OCI-LY1 (cell line): ENCODE data around the gene RBM47.

ENCODE experiments used
- H2AFZ ChIP-seq: fragments of 200-600 bp; sonication (generic), shearing (Covaris generic); 2 replicates; pipeline ENCODE4 v1.6.0; 2014; ENCODE audit warnings: antibody characterized with exemption, mild to moderate bottlenecking, low read length
- H3F3A ChIP-seq: fragments of 200-600 bp; sonication (generic), shearing (Covaris generic); 2 replicates; pipeline ENCODE4 v1.6.0; 2014; ENCODE audit warnings: mild to moderate bottlenecking, antibody characterized with exemption, low read length, moderate library complexity; ENCODE audit not compliant: insufficient read depth
- H3K27ac ChIP-seq: fragments of 200-600 bp; sonication (generic); 2 replicates; pipeline ENCODE4 v1.5.1; 2014; ENCODE audit warnings: low read length, mixed run types, mild to moderate bottlenecking, low read depth; ENCODE audit not compliant: poor library complexity, severe bottlenecking
- H3K27me3 ChIP-seq: fragments of 200-600 bp; sonication (generic); 2 replicates; pipeline ENCODE4 v1.6.0; 2014; ENCODE audit warnings: antibody characterized with exemption, mild to moderate bottlenecking, low read length, moderate library complexity; ENCODE audit not compliant: insufficient read depth
- H3K36me3 ChIP-seq: fragments of 200-600 bp; sonication (generic); 2 replicates; pipeline ENCODE4 v1.6.1; 2014; ENCODE audit warnings: mild to moderate bottlenecking, antibody characterized with exemption, low read length, moderate library complexity, mixed read lengths; ENCODE audit not compliant: insufficient read depth
- H3K4me1 ChIP-seq: fragments of 200-600 bp; sonication (generic); 2 replicates; pipeline ENCODE4 v1.5.1; 2014; ENCODE audit warnings: mild to moderate bottlenecking, low read length, moderate library complexity; ENCODE audit not compliant: insufficient read depth, severe bottlenecking
- H3K4me2 ChIP-seq: fragments of 200-600 bp; sonication (generic), shearing (Covaris generic); 2 replicates; pipeline ENCODE4 v1.6.1; 2014; ENCODE audit warnings: low read length
- H3K4me3 ChIP-seq: fragments of 200-600 bp; sonication (generic); 2 replicates; pipeline ENCODE4 v1.5.1; 2014; ENCODE audit warnings: low read length, low read depth, mild to moderate bottlenecking, mixed read lengths; ENCODE audit not compliant: poor library complexity, severe bottlenecking
- H3K79me2 ChIP-seq: fragments of 200-600 bp; shearing (Covaris generic); 2 replicates; pipeline ENCODE4 v1.6.1; 2016; ENCODE audit warnings: mixed run types, low read length, mixed read lengths; ENCODE audit not compliant: insufficient read depth
- H3K9ac ChIP-seq: fragments of 200-600 bp; sonication (generic), shearing (Covaris generic); 2 replicates; pipeline ENCODE4 v1.6.1; 2014; ENCODE audit warnings: mild to moderate bottlenecking, low read length, mixed read lengths
- H3K9me2 ChIP-seq: fragments of 200-600 bp; sonication (generic), shearing (Covaris generic); 2 replicates; pipeline ENCODE4 v1.6.1; 2014; ENCODE audit warnings: low read depth, mild to moderate bottlenecking, low read length, mixed read lengths
- H3K9me3 ChIP-seq: fragments of 200-600 bp; shearing (Covaris generic); 2 replicates; pipeline ENCODE4 v1.6.1; 2014; ENCODE audit warnings: low read length, mixed read lengths
- H4K20me1 ChIP-seq: fragments of 200-600 bp; sonication (generic), shearing (Covaris generic); 2 replicates; pipeline ENCODE4 v1.6.0; 2016; ENCODE audit warnings: mild to moderate bottlenecking, low read length; ENCODE audit not compliant: insufficient read depth
- EZH2 ChIP-seq: fragments of 200-600 bp; sonication (generic), shearing (Covaris generic); IDR thresholded peaks from 2 replicates; pipeline ENCODE4 v1.8.0; 2017; ENCODE audit warnings: borderline replicate concordance, mixed run types, mild to moderate bottlenecking, antibody characterized with exemption, low read length, moderate library complexity, mixed read lengths
- TF ChIP-seq, protein P1 (sequence below): fragments of 200-600 bp; sonication (generic), shearing (Covaris generic); IDR thresholded peaks from 2 replicates; pipeline ENCODE4 v1.5.1; 2017; ENCODE audit warnings: mild to moderate bottlenecking, antibody characterized with exemption, low read length, moderate library complexity, mixed read lengths

RBM47 gene

DNA sequence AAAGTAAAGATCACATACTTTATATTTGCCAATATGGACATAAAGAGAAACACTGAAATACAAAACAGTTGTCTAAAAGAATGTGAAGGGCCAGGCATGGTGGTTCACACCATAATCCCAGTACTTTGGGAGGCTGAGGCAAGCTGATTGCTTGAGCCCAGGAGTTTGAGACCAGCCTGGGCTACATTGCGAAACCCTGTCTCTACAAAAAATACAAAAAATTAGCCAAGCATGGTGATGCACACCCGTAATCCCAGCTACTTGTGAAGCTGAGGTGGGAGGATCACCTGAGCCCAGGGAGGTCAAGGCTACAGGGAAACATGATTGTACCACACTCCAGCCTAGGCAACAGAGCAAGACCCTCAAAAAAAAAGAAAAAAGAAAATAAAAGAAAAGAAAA, 11.8 kb downstream of the RBM47 start:
- no peak overlapping the region for H3K27ac ChIP-seq
- H3K9me2 ChIP-seq: no peaks in the 10 kb centered on the region
- H3K4me2 ChIP-seq: no peak overlapping the region
- H3K9ac ChIP-seq: no peak overlapping the region
- no peak overlapping the region for H2AFZ ChIP-seq
- H3K4me1 ChIP-seq: peaks cover 5% of the 10 kb centered on the region
- no peak overlapping the region for H3K4me3 ChIP-seq
- TF ChIP-seq, protein P1, sequence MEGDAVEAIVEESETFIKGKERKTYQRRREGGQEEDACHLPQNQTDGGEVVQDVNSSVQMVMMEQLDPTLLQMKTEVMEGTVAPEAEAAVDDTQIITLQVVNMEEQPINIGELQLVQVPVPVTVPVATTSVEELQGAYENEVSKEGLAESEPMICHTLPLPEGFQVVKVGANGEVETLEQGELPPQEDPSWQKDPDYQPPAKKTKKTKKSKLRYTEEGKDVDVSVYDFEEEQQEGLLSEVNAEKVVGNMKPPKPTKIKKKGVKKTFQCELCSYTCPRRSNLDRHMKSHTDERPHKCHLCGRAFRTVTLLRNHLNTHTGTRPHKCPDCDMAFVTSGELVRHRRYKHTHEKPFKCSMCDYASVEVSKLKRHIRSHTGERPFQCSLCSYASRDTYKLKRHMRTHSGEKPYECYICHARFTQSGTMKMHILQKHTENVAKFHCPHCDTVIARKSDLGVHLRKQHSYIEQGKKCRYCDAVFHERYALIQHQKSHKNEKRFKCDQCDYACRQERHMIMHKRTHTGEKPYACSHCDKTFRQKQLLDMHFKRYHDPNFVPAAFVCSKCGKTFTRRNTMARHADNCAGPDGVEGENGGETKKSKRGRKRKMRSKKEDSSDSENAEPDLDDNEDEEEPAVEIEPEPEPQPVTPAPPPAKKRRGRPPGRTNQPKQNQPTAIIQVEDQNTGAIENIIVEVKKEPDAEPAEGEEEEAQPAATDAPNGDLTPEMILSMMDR: no peak
- no peak for TF ChIP-seq EZH2
- H3K9me3 ChIP-seq: no peaks in the 10 kb centered on the region
- no peaks in the 10 kb centered on the region for H4K20me1 ChIP-seq
- H3K36me3 ChIP-seq: no peaks in the 10 kb centered on the region
- H3F3A ChIP-seq: no peaks in the 10 kb centered on the region
- H3K79me2 ChIP-seq: no peaks in the 10 kb centered on the region
- no peaks in the 10 kb centered on the region for H3K27me3 ChIP-seq

DNA sequence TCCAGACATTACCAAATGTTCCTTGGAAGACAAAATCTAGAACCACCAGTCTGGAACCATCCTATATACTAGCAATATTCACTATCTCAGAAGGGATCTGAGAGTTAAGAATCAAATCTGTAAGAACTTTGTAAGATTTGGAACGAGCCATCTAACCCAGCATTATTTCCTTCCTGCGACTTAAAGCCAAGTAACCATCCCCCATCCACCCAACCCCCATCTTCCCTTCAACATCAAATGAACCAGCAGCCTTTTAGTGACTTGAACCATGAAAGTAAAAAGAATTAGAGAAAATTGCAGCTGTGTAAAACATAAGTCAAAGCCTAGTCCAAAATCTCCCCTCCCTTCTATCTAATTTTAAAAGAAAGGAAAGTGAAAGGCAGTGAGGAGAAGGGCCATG, 15.6 kb downstream of the RBM47 start:
- no peak overlapping the region for H3K4me3 ChIP-seq
- TF ChIP-seq, protein P1: no peak
- TF ChIP-seq EZH2: no peak
- no peaks in the 10 kb centered on the region for H3K36me3 ChIP-seq
- H3K9me3 ChIP-seq: no peaks in the 10 kb centered on the region
- no peaks in the 10 kb centered on the region for H3K9me2 ChIP-seq
- H3K79me2 ChIP-seq: no peaks in the 10 kb centered on the region
- no peaks in the 10 kb centered on the region for H3K27me3 ChIP-seq
- H2AFZ ChIP-seq: no peak overlapping the region
- H3K4me2 ChIP-seq: no peak overlapping the region
- H3K27ac ChIP-seq: no peak overlapping the region
- no peaks in the 10 kb centered on the region for H4K20me1 ChIP-seq
- no peaks in the 10 kb centered on the region for H3K4me1 ChIP-seq
- H3K9ac ChIP-seq: no peak overlapping the region
- H3F3A ChIP-seq: no peaks in the 10 kb centered on the region

DNA sequence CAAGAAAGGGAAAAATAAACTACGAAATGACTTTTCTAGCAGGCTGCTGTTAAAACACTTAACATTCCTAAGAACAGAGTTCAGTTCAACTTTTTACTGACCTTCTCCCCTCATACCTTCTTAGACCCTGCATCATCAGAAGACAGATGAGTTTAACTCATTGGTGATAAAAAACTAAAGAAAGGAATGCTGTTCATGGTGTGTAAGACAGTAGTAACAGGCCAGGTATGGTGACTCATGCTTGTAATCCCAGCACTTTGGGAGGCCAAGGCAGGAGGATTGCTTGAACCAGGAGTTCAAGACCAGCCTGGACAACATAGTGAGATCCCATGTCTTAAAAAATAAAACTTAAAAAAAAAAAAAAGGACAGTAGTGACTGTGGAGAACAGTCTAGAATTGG, 16.2 kb downstream of the RBM47 start:
- no peaks in the 10 kb centered on the region for H3F3A ChIP-seq
- H3K9me2 ChIP-seq: no peaks in the 10 kb centered on the region
- no peaks in the 10 kb centered on the region for H3K9me3 ChIP-seq
- H3K4me2 ChIP-seq: no peak overlapping the region
- H3K4me3 ChIP-seq: no peak overlapping the region
- no peaks in the 10 kb centered on the region for H3K27me3 ChIP-seq
- H4K20me1 ChIP-seq: no peaks in the 10 kb centered on the region
- H3K9ac ChIP-seq: no peak overlapping the region
- no peaks in the 10 kb centered on the region for H3K79me2 ChIP-seq
- no peaks in the 10 kb centered on the region for H3K36me3 ChIP-seq
- TF ChIP-seq EZH2: no peak
- TF ChIP-seq, protein P1: no peak
- H2AFZ ChIP-seq: no peak overlapping the region
- H3K4me1 ChIP-seq: no peaks in the 10 kb centered on the region
- H3K27ac ChIP-seq: no peak overlapping the region
